K562 (cell line): Measurements from ENCODE around the gene SIMC1. TPM values are rescaled to one million over a fixed set of nuclear protein-coding genes. Genes with fewer than 3 reads are reported as not detected.

Source experiments
- ATAC-seq: fragments of 200-7000 bp; cut with Tn5 transposase; 3 replicates; pipeline ENCODE4 v1.9.1; 2020; ENCODE audit warnings: moderate library complexity
- BruUV-seq: library from RNA; stranded (reverse); fragments of 400-500 nt; replicated peaks from 2 replicates; lab custom pipeline; 2021; lab: Mats Ljungman, UMichigan
- CTCF ChIA-PET: fragments of 300-600 bp; formaldehyde crosslinking; extraction: SDS; loops from one replicate; lab custom pipeline; 2021; ENCODE audit warnings: low intra/inter-chr PET ratio; lab: Yijun Ruan, JAX
- POLR2A ChIA-PET: fragments of 300-600, 350-650 bp; sonication (Branson Sonifier 250); formaldehyde crosslinking; extraction: SDS; loops from one replicate; lab custom pipeline; 2021; ENCODE audit warnings: antibody characterized with exemption, inconsistent platforms; lab: Yijun Ruan, JAX
- DNase-seq, 4 experiments: peaks; one replicate each; pipeline versions ENCODE4 v3.0.0 to v3.0.0-alpha.2; 2011 to 2018; ENCODE audit warnings: low spot score in 3 of 4, mixed read lengths in 3 of 4; ENCODE audit errors: extremely low read depth in 1 of 4
- FAIRE-seq: peaks from 2 replicates; lab custom pipeline; 2011; peaks lifted over from hg19 to GRCh38; lab: Jason Lieb, UNC
- H2AFZ ChIP-seq: 2 replicates; pipeline ENCODE4 v1.6.0; 2011; ENCODE audit warnings: low read depth, low read length, control low read depth, inconsistent platforms
- H3K27ac ChIP-seq: fragments of 200-600 bp; 3 replicates; pipeline ENCODE4 v1.8.0; 2011; ENCODE audit warnings: low read depth, mild to moderate bottlenecking, control low read depth, inconsistent platforms, low read length, moderate library complexity, mixed read lengths; ENCODE audit errors: extremely low read depth
- H3K27me3 ChIP-seq, 2 experiments: fragments of 300-600 bp in 1 of 2; 2 replicates in 1 of 2; 3 replicates in 1 of 2; pipeline versions ENCODE4 v1.6.0 to v1.8.0; 2011; ENCODE audit warnings: inconsistent platforms in 2 of 2, low read length in 2 of 2, mild to moderate bottlenecking in 1 of 2, mixed read lengths in 1 of 2, moderate library complexity in 1 of 2; ENCODE audit not compliant: control insufficient read depth in 2 of 2, insufficient read depth in 2 of 2
- H3K36me3 ChIP-seq: fragments of 300-600 bp; 3 replicates; pipeline ENCODE4 v1.8.0; 2011; ENCODE audit warnings: mild to moderate bottlenecking, low read length, inconsistent platforms; ENCODE audit not compliant: control insufficient read depth, insufficient read depth
- H3K4me1 ChIP-seq, 2 experiments: fragments of 200-600 bp in 1 of 2; replicated peaks in 1 of 2; 2 replicates in 1 of 2; 3 replicates in 1 of 2; pipeline versions ENCODE4 v1.5.1 to v1.8.0; 2011; ENCODE audit warnings: inconsistent platforms in 2 of 2, low read length in 2 of 2, mild to moderate bottlenecking in 1 of 2, mixed read lengths in 1 of 2, moderate library complexity in 1 of 2; ENCODE audit not compliant: control insufficient read depth in 2 of 2, insufficient read depth in 2 of 2
- H3K4me2 ChIP-seq: 2 replicates; pipeline ENCODE4 v1.6.1; 2011; ENCODE audit warnings: low read length, control low read depth, inconsistent platforms, mixed read lengths; ENCODE audit not compliant: insufficient read depth
- H3K4me3 ChIP-seq: fragments of 200-600 bp; sonication (generic), shearing (Covaris generic); 2 replicates; pipeline ENCODE4 v1.5.1; 2016; ENCODE audit warnings: control low read depth, inconsistent platforms
- H3K79me2 ChIP-seq: fragments of 200-600 bp; 3 replicates; pipeline ENCODE4 v1.8.0; 2011; ENCODE audit warnings: low read length, inconsistent platforms; ENCODE audit not compliant: control insufficient read depth, insufficient read depth
- H3K9ac ChIP-seq, 2 experiments: 2 replicates each; pipeline versions ENCODE4 v1.6.0 to v1.6.1; 2011; ENCODE audit warnings: low read depth in 2 of 2, low read length in 2 of 2, control low read depth in 1 of 2, inconsistent platforms in 1 of 2, mild to moderate bottlenecking in 1 of 2, mixed read lengths in 1 of 2; ENCODE audit not compliant: insufficient read depth in 1 of 2
- H3K9me1 ChIP-seq: one replicate; pipeline ENCODE4 v1.6.0; 2011; ENCODE audit warnings: inconsistent platforms, mild to moderate bottlenecking, low read length, moderate library complexity; ENCODE audit not compliant: control insufficient read depth, insufficient read depth
- H3K9me3 ChIP-seq: replicated peaks from 2 replicates; pipeline ENCODE4 v1.5.1; 2011; ENCODE audit warnings: low read depth, low read length, inconsistent platforms; ENCODE audit not compliant: control insufficient read depth, insufficient read depth
- H4K20me1 ChIP-seq: replicated peaks from 2 replicates; pipeline ENCODE4 v1.6.1; 2011; ENCODE audit warnings: low read length, inconsistent platforms, mixed read lengths; ENCODE audit not compliant: control insufficient read depth, insufficient read depth
- DPF2 ChIP-seq: fragments of 450-650 bp; IDR thresholded peaks from 2 replicates; pipeline ENCODE4 v1.6.1; 2016
- E2F3 ChIP-seq: fragments of 250-450 bp; sonication (Bioruptor Pico); IDR thresholded peaks from 2 replicates; pipeline ENCODE4 v1.4.0; 2020; ENCODE audit warnings: mild to moderate bottlenecking
- HDAC8 ChIP-seq: fragments of 450-650 bp; IDR thresholded peaks from 2 replicates; pipeline ENCODE4 v1.6.1; 2016; ENCODE audit warnings: mild to moderate bottlenecking, missing genetic modification characterization, moderate library complexity, missing compliant biosample characterization
- MBD2 ChIP-seq: sonication (generic); IDR thresholded peaks from 2 replicates; pipeline ENCODE4 v1.6.1; 2016; ENCODE audit warnings: low read depth, borderline replicate concordance
- NFRKB ChIP-seq: fragments of 450-650 bp; IDR thresholded peaks from 2 replicates; pipeline ENCODE4 v1.6.1; 2016; ENCODE audit warnings: low read depth
- NONO ChIP-seq, 2 experiments: fragments of 200-400 bp in 1 of 2; fragments of 450-650 bp in 1 of 2; formaldehyde crosslinking in 1 of 2; IDR thresholded peaks; 2 replicates each; pipeline ENCODE4 v1.6.1; 2017; ENCODE audit warnings: low read depth in 2 of 2, mild to moderate bottlenecking in 2 of 2, moderate library complexity in 2 of 2, low read length in 1 of 2
- POLR2G ChIP-seq: fragments of 200-400 bp; formaldehyde crosslinking; IDR thresholded peaks from 2 replicates; pipeline ENCODE4 v1.6.1; 2017; ENCODE audit warnings: low read depth, mild to moderate bottlenecking, antibody characterized with exemption, low read length, moderate library complexity
- RAD21 ChIP-seq, 2 experiments: fragments of 250-450 bp in 1 of 2; fragments of 450-650 bp in 1 of 2; sonication (Bioruptor Pico) in 1 of 2; formaldehyde crosslinking in 1 of 2; IDR thresholded peaks in 1 of 2; conservative IDR thresholded peaks in 1 of 2; 2 replicates each; pipeline versions ENCODE4 v1.4.0 to v1.8.0; 2020 to 2022; ENCODE audit warnings: mild to moderate bottlenecking in 2 of 2, moderate library complexity in 1 of 2
- SMARCB1 ChIP-seq: IDR thresholded peaks from 2 replicates; pipeline ENCODE4 v1.6.1; 2011; ENCODE audit warnings: improper control_type of control experiment, low read depth; ENCODE audit not compliant: insufficient read length
- ZNF518B ChIP-seq: fragments of 250-450 bp; sonication (Bioruptor Pico); IDR thresholded peaks from 2 replicates; pipeline ENCODE4 v1.5.0; 2021; ENCODE audit warnings: mild to moderate bottlenecking, moderate library complexity
- WGBS: fragments of 100-300 bp; shearing (Covaris generic); methylation state at CpG from one replicate; pipeline ENCODE4 v1.1.6; 2016; ENCODE audit warnings: low coverage, mixed read lengths; ENCODE audit not compliant: insufficient coverage; ENCODE audit errors: missing lambda C conversion rate; 5-methylcytosine and 5-hydroxymethylcytosine counted together
- in situ Hi-C: fragments of 300-500 bp; cut with MboI; formaldehyde crosslinking; loops from 4 replicates; pipeline ENCODE4 v1.15.0; 2018; ENCODE audit warnings: inconsistent platforms, mixed read lengths
- intact Hi-C: fragments of 100-400 bp; cut with micrococcal nuclease; formaldehyde crosslinking; loops from 2 replicates; pipeline ENCODE4 v1.14.2; 2022
- polyA plus RNA-seq, 8 experiments: library from polyadenylated mRNA; depleted of rRNA in 4 of 8; stranded (reverse) in 5 of 8; unstranded in 3 of 8; fragments of >200 nt; fragmentation: Nextera tagmentation in 2 of 8; fragmentation: Illumina TruSeq in 1 of 8; extraction: Ambion mirVana in 2 of 8; extraction: Trizol in 1 of 8; gene quantifications; 2 replicates each; pipeline versions ENCODE4 v1.2.1 to v1.2.3, GENCODE V29; 2011 to 2014; ENCODE audit warnings: inconsistent platforms in 1 of 8, missing spikeins in 1 of 8
- total RNA-seq, 7 experiments: library from RNA; depleted of rRNA in 6 of 7; stranded (reverse); fragments of >200 nt in 6 of 7; fragmentation: Illumina TruSeq in 2 of 7; extraction: Trizol in 2 of 7; gene quantifications; 2 replicates each; pipeline versions ENCODE4 v1.2.1 to v1.2.3, GENCODE V29; 2011 to 2021; ENCODE audit warnings: low replicate concordance in 1 of 7
- TF ChIP-seq, protein P1 (sequence below): fragments of 250-450 bp; sonication (Bioruptor Pico); IDR thresholded peaks from 2 replicates; pipeline ENCODE4 v1.8.0; 2021; ENCODE audit warnings: mild to moderate bottlenecking, moderate library complexity

SIMC1 gene
- total and polyA plus RNA-seq, 9 of the 15 experiments (the other 6 are each of a cell fraction or from before 2014, with no cell fraction given) = 7.2 to 36.3 (median 14.7) TPM

DNA sequence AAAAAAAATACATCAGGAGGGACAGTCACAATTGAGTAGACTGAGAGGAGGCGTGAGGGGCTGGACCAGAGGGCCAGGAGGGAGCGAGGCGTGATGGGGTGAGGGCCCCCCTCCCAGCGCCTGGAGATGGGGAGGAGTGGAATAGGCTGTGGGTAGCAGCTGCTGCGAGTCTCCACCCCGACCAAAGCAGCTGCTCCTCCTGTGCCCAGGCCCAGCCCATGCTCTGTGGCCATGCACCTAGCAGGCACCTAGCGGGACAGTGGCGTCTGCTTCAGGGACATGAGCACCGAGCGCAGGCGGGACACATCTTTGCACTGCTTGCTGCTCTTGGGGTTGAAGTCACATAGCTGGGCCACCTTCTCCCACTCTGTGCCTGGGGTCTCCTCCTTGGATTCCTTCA, 154.3 kb downstream of the SIMC1 start:
- BruUV-seq = no TSS peak
- Histone ChIP-seq H2AFZ (no peak overlapping the region), H3K9me3 (no peaks in the 10 kb centered on the region), H3K36me3 (peaks cover 61% of the 10 kb centered on the region), H4K20me1 (no peaks in the 10 kb centered on the region), H3K4me1 (peaks cover 12 to 31% of the 10 kb centered on the region in 2 experiments; a peak in 4 of 5 replicates), H3K4me2 (no peak overlapping the region), H3K79me2 (peaks cover 30% of the 10 kb centered on the region), H3K4me3 (no peak overlapping the region), H3K27ac (no peak overlapping the region), H3K27me3 (no peaks in the 10 kb centered on the region), H3K9ac (0 out of 4 replicates have a peak overlapping the region, but pooled peaks of 1 of the 2 experiments have one; percentile 24), H3K9me1 (peaks cover 3% of the 10 kb centered on the region)
- no peak for ATAC-seq
- intact Hi-C loops = no loop called here
- FAIRE-seq = no peak
- POLR2A ChIA-PET = interaction anchor here (0.6 to 3.3 kb wide), 3 partner anchors 15 to 143 kb away, joined by 4 to 15 read pairs (median 4); no protein-coding TSS in a partner anchor
- DNase-seq = no peak
- WGBS = 89% methylated on average over 11 of the region's 11 CpGs
- peak; percentile 41 for TF ChIP-seq POLR2G
- no peak for TF ChIP-seq RAD21 (CRISPR knock-in tag; conservative IDR thresholded peaks at IDR 0.05 in 1 of 2, IDR thresholded peaks at IDR 0.05 in 1 of 2)
- CTCF ChIA-PET = no interaction called here
- in situ Hi-C loops = no loop called here

- Histone ChIP-seq H3K9ac (peak overlapping the region in 1 of 2 experiments; percentile 68; a peak in 2 of 4 replicates), H3K4me1 (peaks cover 12 to 33% of the 10 kb centered on the region in 2 experiments; a peak in 4 of 5 replicates), H3K4me2 (no peak overlapping the region), H3K4me3 (no peak overlapping the region), H3K27ac (no peak overlapping the region), H3K79me2 (peaks cover 20% of the 10 kb centered on the region), H3K36me3 (peaks cover 60% of the 10 kb centered on the region), H3K9me3 (no peaks in the 10 kb centered on the region), H2AFZ (no peak overlapping the region), H3K9me1 (peaks cover 3% of the 10 kb centered on the region), H4K20me1 (no peaks in the 10 kb centered on the region), H3K27me3 (no peaks in the 10 kb centered on the region)
- POLR2A ChIA-PET = interaction anchor here (0.6 to 3.3 kb wide), 2 partner anchors 13 to 158 kb away, joined by 3 to 15 read pairs; no protein-coding TSS in a partner anchor
- CTCF ChIA-PET = no interaction called here
- ATAC-seq = no peak
- no peak for FAIRE-seq
- no peak for DNase-seq
- intact Hi-C loops = no loop called here
- in situ Hi-C loops = no loop called here
- 77% methylated on average over 9 of the region's 9 CpGs for whole genome bisulfite sequencing
- BruUV-seq = no TSS peak
- TF ChIP-seq NFRKB (no peak), SMARCB1 (no peak), HDAC8 (no peak), MBD2 (no peak), ZNF518B (CRISPR knock-in tag) (no peak), DPF2 (no peak), E2F3 (CRISPR knock-in tag) (no peak), NONO (IDR thresholded peaks at IDR 0.05; ENCODE audit: low read depth in 2 of 2, low read length in 1 of 2) (no peak)
- TF ChIP-seq, protein P1, sequence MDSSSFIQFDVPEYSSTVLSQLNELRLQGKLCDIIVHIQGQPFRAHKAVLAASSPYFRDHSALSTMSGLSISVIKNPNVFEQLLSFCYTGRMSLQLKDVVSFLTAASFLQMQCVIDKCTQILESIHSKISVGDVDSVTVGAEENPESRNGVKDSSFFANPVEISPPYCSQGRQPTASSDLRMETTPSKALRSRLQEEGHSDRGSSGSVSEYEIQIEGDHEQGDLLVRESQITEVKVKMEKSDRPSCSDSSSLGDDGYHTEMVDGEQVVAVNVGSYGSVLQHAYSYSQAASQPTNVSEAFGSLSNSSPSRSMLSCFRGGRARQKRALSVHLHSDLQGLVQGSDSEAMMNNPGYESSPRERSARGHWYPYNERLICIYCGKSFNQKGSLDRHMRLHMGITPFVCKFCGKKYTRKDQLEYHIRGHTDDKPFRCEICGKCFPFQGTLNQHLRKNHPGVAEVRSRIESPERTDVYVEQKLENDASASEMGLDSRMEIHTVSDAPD (CRISPR knock-in tag) = no peak
Measured at GRCh38 chr5:176394096-176394495, 155.9 kb downstream of the SIMC1 start.
